HG03175 (cell line): ENCODE results near the gene AHRR.
"Not testable (repeated sequence)": the region's sequence is repeated elsewhere in the genome, so short reads cannot be mapped to it uniquely, and the experiment has no call there.

ENCODE experiments used
- ATAC-seq: cut with Tn5 transposase; IDR thresholded peaks from one replicate; pipeline ENCODE4 v1.9.1; 2021; ENCODE audit warnings: mild to moderate bottlenecking, moderate library complexity; ENCODE audit not compliant: unreplicated experiment

AHRR gene

GRCh38 chr5:392431-392988 is 71.0 kb downstream of the AHRR start:
- ATAC-seq = peak; percentile 75

GRCh38 chr5:393846-394275 is 72.3 kb downstream of the AHRR start:
- no peak for ATAC-seq

- ATAC-seq = no peak
Measured at GRCh38 chr5:394671-395155, 73.2 kb downstream of the AHRR start.

GRCh38 chr5:395156-395920 is 73.8 kb downstream of the AHRR start:
- no peak for ATAC-seq

- no peak for ATAC-seq
Measured at GRCh38 chr5:395921-396530, 74.5 kb downstream of the AHRR start.

GRCh38 chr5:396531-396961 is 75.0 kb downstream of the AHRR start:
- ATAC-seq = no peak

- ATAC-seq = not testable (repeated sequence)
Measured at GRCh38 chr5:398141-398474, 76.6 kb downstream of the AHRR start.

- no peak for ATAC-seq
Measured at GRCh38 chr5:398475-399295, 77.2 kb downstream of the AHRR start.

GRCh38 chr5:399296-400281 is 78.1 kb downstream of the AHRR start:
- ATAC-seq = peak; percentile 79

- ATAC-seq = peak; percentile 30
Measured at GRCh38 chr5:400282-401145, 79.0 kb downstream of the AHRR start.

GRCh38 chr5:401146-402034 is 79.9 kb downstream of the AHRR start:
- ATAC-seq = no peak

- ATAC-seq = not testable (repeated sequence)
Measured at GRCh38 chr5:402219-402614, 80.7 kb downstream of the AHRR start.

- peak; percentile 35 for ATAC-seq
Measured at GRCh38 chr5:402615-403359, 81.3 kb downstream of the AHRR start.

GRCh38 chr5:403995-404394 is 82.5 kb downstream of the AHRR start:
- ATAC-seq = no peak

- ATAC-seq = no peak
Measured at GRCh38 chr5:404666-405241, 83.2 kb downstream of the AHRR start.

- no peak for ATAC-seq
Measured at GRCh38 chr5:405421-405820, 83.9 kb downstream of the AHRR start.

- no peak for ATAC-seq
Measured at GRCh38 chr5:406041-406440, 84.5 kb downstream of the AHRR start.
